ENCODE data around the gene L3MBTL3.

GRCh38 chr6:130076512-130076911 lies 58.1 kb downstream of the L3MBTL3 start:
- TF ChIP-seq YY1 (IDR thresholded peaks at IDR 0.05; ENCODE audit: low read depth), result no peak
- TF ChIP-seq GABPA (IDR thresholded peaks at IDR 0.05; ENCODE audit: low read depth), result no peak
- TF ChIP-seq TCF12 (IDR thresholded peaks at IDR 0.05), result no peak
- peak; percentile 39 for TF ChIP-seq CTCF (IDR thresholded peaks at IDR 0.05)
- TF ChIP-seq USF2 (IDR thresholded peaks at IDR 0.05; ENCODE audit: borderline replicate concordance, low read depth, low read length), result no peak
- TF ChIP-seq MAX (IDR thresholded peaks at IDR 0.05; ENCODE audit: low read depth), result no peak
- no peak for TF ChIP-seq TAF1 (IDR thresholded peaks at IDR 0.05; ENCODE audit: borderline replicate concordance, low read depth, low read length)
- TF ChIP-seq FOXJ3 (CRISPR knock-in tag; IDR thresholded peaks at IDR 0.05), result no peak
- no peak for TF ChIP-seq NRF1 (IDR thresholded peaks at IDR 0.05; ENCODE audit: low read depth, low read length)
- peak; percentile 24 for TF ChIP-seq RAD21 (IDR thresholded peaks at IDR 0.05; ENCODE audit: low read length)
- no peak for TF ChIP-seq JUND (IDR thresholded peaks at IDR 0.05)

Measured in SK-N-SH (cell line).